Measurements from ENCODE around the gene CPNE5. TPM values are rescaled to one million over a fixed set of nuclear protein-coding genes. Genes with fewer than 3 reads are reported as not detected.

Gene CPNE5
- total and polyA plus RNA-seq, 2 experiments from 2014 or later: 0.30 to 1.2 TPM

DNA sequence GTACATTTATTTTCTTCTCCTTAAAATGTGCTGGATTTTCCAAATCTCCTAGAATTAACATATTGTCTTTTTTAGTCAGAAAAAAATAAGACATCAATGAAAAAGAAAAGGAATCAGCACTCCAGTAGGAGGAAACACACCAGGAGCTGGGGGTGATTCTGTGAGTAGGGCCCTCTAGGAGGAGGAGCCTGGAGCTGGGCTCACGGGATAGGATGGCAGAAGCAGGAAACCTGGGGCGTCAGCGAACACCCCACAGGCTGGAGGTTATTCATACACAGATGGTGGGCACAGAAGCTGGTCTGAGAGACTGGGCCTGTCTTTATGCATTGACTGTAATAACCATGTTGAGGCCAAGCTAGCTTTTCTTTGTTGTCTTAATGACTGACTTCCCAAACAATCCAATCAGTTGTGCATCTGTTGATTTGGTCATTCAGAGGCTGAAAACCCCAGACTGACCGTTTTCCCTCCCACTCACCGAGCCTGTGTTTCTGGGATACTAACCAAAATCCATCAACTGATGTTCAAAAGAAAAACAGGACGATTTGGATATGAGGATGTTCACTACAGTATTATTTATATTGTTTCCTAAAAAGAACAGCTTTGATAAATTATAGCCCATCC is 53.1 kb downstream of the CPNE5 start:
- Histone ChIP-seq H3K27me3 (peaks cover 2% of the 10 kb centered on the region), H3K4me3 (no peak overlapping the region), H3K27ac (no peak overlapping the region), H3K79me2 (no peaks in the 10 kb centered on the region), H3K4me1 (ENCODE audit: insufficient read depth) (no peaks in the 10 kb centered on the region), H3K36me3 (replicated peaks; ENCODE audit: insufficient read depth, low read depth) (no peaks in the 10 kb centered on the region), H3K9me3 (ENCODE audit: low read depth) (no peaks in the 10 kb centered on the region), H4K20me1 (ENCODE audit: insufficient read depth, poor library complexity, severe bottlenecking) (no peaks in the 10 kb centered on the region), H3K9me2 (replicated peaks; ENCODE audit: insufficient read depth) (no peaks in the 10 kb centered on the region), H3K4me2 (no peak overlapping the region), H2AFZ (no peak overlapping the region)
- no peak for DNase-seq (ENCODE audit: low spot score)
- TF ChIP-seq EZH2phosphoT487 (IDR thresholded peaks at IDR 0.05; ENCODE audit: low read depth, severe bottlenecking, unreplicated experiment) (no peak), EZH2 (IDR thresholded peaks at IDR 0.05; ENCODE audit: borderline replicate concordance) (no peak), CTCF (IDR thresholded peaks at IDR 0.05; ENCODE audit: poor library complexity) (no peak)
- 59% methylated on average over 6 of the region's 6 CpGs for WGBS (ENCODE audit: low lambda C conversion rate, missing lambda C conversion rate)

- Histone ChIP-seq H2AFZ (no peak overlapping the region), H3K79me2 (no peaks in the 10 kb centered on the region), H3K36me3 (replicated peaks; ENCODE audit: insufficient read depth, low read depth) (no peaks in the 10 kb centered on the region), H3K9me2 (replicated peaks; ENCODE audit: insufficient read depth) (no peaks in the 10 kb centered on the region), H3K4me2 (no peak overlapping the region), H3K27me3 (no peaks in the 10 kb centered on the region), H3K27ac (no peak overlapping the region), H3K4me3 (no peak overlapping the region), H3K4me1 (ENCODE audit: insufficient read depth) (peaks cover 3% of the 10 kb centered on the region), H3K9me3 (ENCODE audit: low read depth) (no peaks in the 10 kb centered on the region), H4K20me1 (ENCODE audit: insufficient read depth, poor library complexity, severe bottlenecking) (no peaks in the 10 kb centered on the region)
- 76% methylated on average over 3 of the region's 3 CpGs for WGBS (ENCODE audit: low lambda C conversion rate, missing lambda C conversion rate)
- TF ChIP-seq EZH2phosphoT487 (IDR thresholded peaks at IDR 0.05; ENCODE audit: low read depth, severe bottlenecking, unreplicated experiment): no peak
- no peak for TF ChIP-seq CTCF (IDR thresholded peaks at IDR 0.05; ENCODE audit: poor library complexity)
- TF ChIP-seq EZH2 (IDR thresholded peaks at IDR 0.05; ENCODE audit: borderline replicate concordance): no peak
- no peak for DNase-seq (ENCODE audit: low spot score)
Measured at GRCh38 chr6:36784376-36784636, 54.9 kb downstream of the CPNE5 start.

- H3K36me3 ChIP-seq (replicated peaks; ENCODE audit: insufficient read depth, low read depth): no peaks in the 10 kb centered on the region
- TF ChIP-seq CTCF (IDR thresholded peaks at IDR 0.05; ENCODE audit: poor library complexity) (no peak), EZH2phosphoT487 (IDR thresholded peaks at IDR 0.05; ENCODE audit: low read depth, severe bottlenecking, unreplicated experiment) (no peak), EZH2 (IDR thresholded peaks at IDR 0.05; ENCODE audit: borderline replicate concordance) (no peak)
- H3K9me3 ChIP-seq (ENCODE audit: low read depth): no peaks in the 10 kb centered on the region
- H3K9me2 ChIP-seq (replicated peaks; ENCODE audit: insufficient read depth): no peaks in the 10 kb centered on the region
- peaks cover 3% of the 10 kb centered on the region for H3K4me1 ChIP-seq (ENCODE audit: insufficient read depth)
- no peaks in the 10 kb centered on the region for H3K79me2 ChIP-seq
- WGBS (ENCODE audit: low lambda C conversion rate, missing lambda C conversion rate): 75% methylated on average over 5 of the region's 5 CpGs
- no peak for DNase-seq (ENCODE audit: low spot score)
- H4K20me1 ChIP-seq (ENCODE audit: insufficient read depth, poor library complexity, severe bottlenecking): no peaks in the 10 kb centered on the region
- H3K27ac ChIP-seq: no peak overlapping the region
- H3K4me3 ChIP-seq: no peak overlapping the region
- H3K4me2 ChIP-seq: no peak overlapping the region
- H2AFZ ChIP-seq: no peak overlapping the region
- H3K27me3 ChIP-seq: no peaks in the 10 kb centered on the region
Measured at GRCh38 chr6:36783603-36784375, 55.5 kb downstream of the CPNE5 start.
